GM19463 (cell line): Measurements from ENCODE around the gene GPR3.

Experiments
- ATAC-seq: cut with Tn5 transposase; IDR thresholded peaks from one replicate; pipeline ENCODE4 v1.9.1; 2021; ENCODE audit warnings: mild to moderate bottlenecking, moderate library complexity; ENCODE audit not compliant: unreplicated experiment

The GPR3 gene

GRCh38 chr1:27358038-27358927, 34.1 kb upstream of the GPR3 start:
- ATAC-seq: no peak

GRCh38 chr1:27358928-27359313, 33.5 kb upstream of the GPR3 start:
- ATAC-seq: no peak

GRCh38 chr1:27359822-27360158, 32.6 kb upstream of the GPR3 start:
- no peak for ATAC-seq

- no peak for ATAC-seq
These were observed 32.0 kb upstream of the GPR3 start for GRCh38 chr1:27360159-27361043.

- ATAC-seq: no peak
These were observed 31.4 kb upstream of the GPR3 start for GRCh38 chr1:27361044-27361402.

GRCh38 chr1:27361553-27361952, 30.9 kb upstream of the GPR3 start:
- no peak for ATAC-seq

- no peak for ATAC-seq
These were observed 28.4 kb upstream of the GPR3 start for GRCh38 chr1:27363766-27364695.

- no peak for ATAC-seq
These were observed 27.6 kb upstream of the GPR3 start for GRCh38 chr1:27364696-27365371.

GRCh38 chr1:27365372-27366112, 26.9 kb upstream of the GPR3 start:
- ATAC-seq: no peak

GRCh38 chr1:27366113-27366410, 26.4 kb upstream of the GPR3 start:
- ATAC-seq: no peak

GRCh38 chr1:27366411-27367159, 25.8 kb upstream of the GPR3 start, which contains the start of gene MAP3K6:
MAP3K6 (minus strand) TSS chr1:27366961; CDS start chr1:27366597, 364 bp downstream.
- ATAC-seq: no peak

GRCh38 chr1:27367160-27367650, 25.2 kb upstream of the GPR3 start:
- no peak for ATAC-seq

- ATAC-seq: no peak
These were observed 23.4 kb upstream of the GPR3 start for GRCh38 chr1:27368869-27369582.

- ATAC-seq: no peak
These were observed 20.2 kb upstream of the GPR3 start for GRCh38 chr1:27372022-27372807.

- ATAC-seq: no peak
These were observed 19.4 kb upstream of the GPR3 start for GRCh38 chr1:27372808-27373690.

- ATAC-seq: no peak
These were observed 17.9 kb upstream of the GPR3 start, which contains the start of gene FCN3 for GRCh38 chr1:27374362-27375086. FCN3 (minus strand) TSS chr1:27374824; CDS start chr1:27374818, 6 bp downstream.
